Spleen (tissue), 11 donors: ENCODE data around the gene PDE1C. TPM values are rescaled to one million over a fixed set of nuclear protein-coding genes. Genes with fewer than 3 reads are reported as not detected.

Source experiments
- DNase-seq: peaks from one replicate; pipeline ENCODE4 v3.0.0-alpha.2; 2020
- H3K27ac ChIP-seq, 8 donors: fragments of 200-600 bp; sonication (generic) in 7 of 8; 1 replicate in 4 of 8; 2 replicates in 4 of 8; pipeline versions ENCODE4 v1.5.0 to v1.8.0; 2016 to 2021; ENCODE audit warnings: inconsistent platforms in 4 of 8, mild to moderate bottlenecking in 4 of 8, moderate library complexity in 1 of 8
- H3K27me3 ChIP-seq, 7 donors: fragments of 200-600 bp; sonication (generic) in 6 of 7; replicated peaks in 1 of 7; 1 replicate in 4 of 7; 2 replicates in 3 of 7; pipeline versions ENCODE4 v1.5.0 to v1.8.0; 2016 to 2021; ENCODE audit warnings: inconsistent platforms in 3 of 7, mild to moderate bottlenecking in 1 of 7
- H3K36me3 ChIP-seq, 6 donors: fragments of 200-600 bp; sonication (generic) in 5 of 6; 1 replicate in 4 of 6; 2 replicates in 2 of 6; pipeline versions ENCODE4 v1.5.0 to v1.8.0; 2016 to 2021; ENCODE audit warnings: inconsistent platforms in 2 of 6
- H3K4me1 ChIP-seq, 6 donors: fragments of 200-600 bp; sonication (generic) in 5 of 6; 1 replicate in 3 of 6; 2 replicates in 3 of 6; pipeline versions ENCODE4 v1.5.0 to v1.8.0; 2016 to 2021; ENCODE audit warnings: inconsistent platforms in 3 of 6
- H3K4me3 ChIP-seq, 8 donors: fragments of 200-600 bp; sonication (generic) in 7 of 8; 1 replicate in 4 of 8; 2 replicates in 4 of 8; pipeline versions ENCODE4 v1.5.0 to v1.8.0; 2016 to 2021; ENCODE audit warnings: inconsistent platforms in 4 of 8, mild to moderate bottlenecking in 4 of 8, moderate library complexity in 2 of 8
- H3K9me3 ChIP-seq, 8 donors: fragments of 200-600 bp; sonication (generic) in 7 of 8; 1 replicate in 4 of 8; 2 replicates in 4 of 8; pipeline versions ENCODE4 v1.5.0 to v1.8.0; 2016 to 2021; ENCODE audit warnings: inconsistent platforms in 4 of 8
- POLR2A ChIP-seq, 3 donors: fragments of 450-650 bp; IDR thresholded peaks; one replicate each; pipeline ENCODE4 v1.5.1; 2017; ENCODE audit warnings: antibody characterized with exemption in 3 of 3, mild to moderate bottlenecking in 1 of 3
- POLR2AphosphoS5 ChIP-seq, 3 donors: sonication (generic); formaldehyde crosslinking; IDR thresholded peaks; one replicate each; pipeline ENCODE4 v1.5.1; 2017; ENCODE audit warnings: antibody characterized with exemption in 3 of 3
- WGBS, 5 donors: extraction: QIAGEN DNeasy Blood & Tissue Kit in 3 of 5; methylation state at CpG; one replicate each; pipeline versions ENCODE4 v1.1.5 to v1.1.7; 2013 to 2018; 5-methylcytosine and 5-hydroxymethylcytosine counted together
- intact Hi-C: fragments of 100-400 bp; cut with DNase I; formaldehyde crosslinking; loops from one replicate; pipeline ENCODE4 v1.15.0; 2023; ENCODE audit warnings: low total_unique reads
- polyA plus RNA-seq, 3 donors: library from polyadenylated mRNA; stranded (reverse); fragments of 200-250 nt; gene quantifications; one replicate each; pipeline ENCODE4 v1.2.1, GENCODE V29; 2013
- total RNA-seq, 7 donors: library from RNA; depleted of rRNA in 3 of 7; stranded (reverse); fragments of >200 nt in 3 of 7; fragmentation: NEBNext Ultra II Directional in 4 of 7; extraction: Animal tissue kit (Norgen Biotek cat#: 25700) in 4 of 7; gene quantifications; one replicate each; pipeline versions ENCODE4 v1.1.0 to v1.2.1, GENCODE V29; 2016 to 2021
- TF ChIP-seq, protein P1 (sequence below), 11 experiments: fragments of 200-600 bp in 7 of 11; fragments of 450-650 bp in 4 of 11; sonication (generic) in 4 of 11; IDR thresholded peaks in 8 of 11; conservative IDR thresholded peaks in 3 of 11; 1 replicate in 7 of 11; 2 replicates in 4 of 11; pipeline versions ENCODE4 v1.4.0 to v1.8.0; 2016 to 2021; ENCODE audit warnings: antibody characterized with exemption in 11 of 11, inconsistent platforms in 4 of 11, mild to moderate bottlenecking in 1 of 11
- donor health status: healthy with polysubstance abuse.
- donor health status: DM: no; HTN: no; CAD: no; lungs with moderate emphysema.
- donor health status: DM: no; HTN: no; CAD: no.
- donor health status: Bipolar disorder and iron deficiency.
- donor health status: healthy.
- donor health status: DM: no; HTN: no; CAD: no.
- donor health status: DM: yes; HTN: yes; CAD: no.

The PDE1C gene
- total and polyA plus RNA-seq, 10 donors: 0.53 to 3.3 (median 1.6) TPM

DNA sequence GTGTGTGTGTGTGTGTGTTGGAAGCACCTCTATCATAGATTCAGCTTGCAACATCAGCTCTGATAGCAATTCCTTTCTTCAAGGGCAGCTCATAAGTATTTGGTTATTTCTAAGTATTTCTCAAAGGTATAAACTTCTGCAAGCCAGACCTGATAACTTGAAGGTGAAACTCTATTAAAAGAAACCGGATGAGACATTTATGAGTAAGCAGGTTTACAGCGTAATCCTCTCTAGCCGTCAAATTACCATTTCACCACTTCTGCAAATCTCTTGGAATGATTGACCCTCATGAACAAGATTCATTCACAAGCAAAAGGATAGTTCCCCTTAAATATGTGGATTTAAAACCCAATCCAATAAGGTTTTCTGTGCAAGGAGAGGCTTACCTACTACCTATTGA, 23.1 kb downstream of the PDE1C start:
- no peak for TF ChIP-seq POLR2AphosphoS5 (IDR thresholded peaks at IDR 0.05)
- TF ChIP-seq, protein P1, sequence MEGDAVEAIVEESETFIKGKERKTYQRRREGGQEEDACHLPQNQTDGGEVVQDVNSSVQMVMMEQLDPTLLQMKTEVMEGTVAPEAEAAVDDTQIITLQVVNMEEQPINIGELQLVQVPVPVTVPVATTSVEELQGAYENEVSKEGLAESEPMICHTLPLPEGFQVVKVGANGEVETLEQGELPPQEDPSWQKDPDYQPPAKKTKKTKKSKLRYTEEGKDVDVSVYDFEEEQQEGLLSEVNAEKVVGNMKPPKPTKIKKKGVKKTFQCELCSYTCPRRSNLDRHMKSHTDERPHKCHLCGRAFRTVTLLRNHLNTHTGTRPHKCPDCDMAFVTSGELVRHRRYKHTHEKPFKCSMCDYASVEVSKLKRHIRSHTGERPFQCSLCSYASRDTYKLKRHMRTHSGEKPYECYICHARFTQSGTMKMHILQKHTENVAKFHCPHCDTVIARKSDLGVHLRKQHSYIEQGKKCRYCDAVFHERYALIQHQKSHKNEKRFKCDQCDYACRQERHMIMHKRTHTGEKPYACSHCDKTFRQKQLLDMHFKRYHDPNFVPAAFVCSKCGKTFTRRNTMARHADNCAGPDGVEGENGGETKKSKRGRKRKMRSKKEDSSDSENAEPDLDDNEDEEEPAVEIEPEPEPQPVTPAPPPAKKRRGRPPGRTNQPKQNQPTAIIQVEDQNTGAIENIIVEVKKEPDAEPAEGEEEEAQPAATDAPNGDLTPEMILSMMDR (IDR thresholded peaks at IDR 0.05 in 8 of 11, conservative IDR thresholded peaks at IDR 0.05 in 3 of 11): no peak
- TF ChIP-seq POLR2A (IDR thresholded peaks at IDR 0.05): no peak
- Histone ChIP-seq H3K27ac (no peak overlapping the region), H3K4me3 (no peak overlapping the region), H3K36me3 (no peaks in the 10 kb centered on the region), H3K4me1 (no peaks in the 10 kb centered on the region), H3K27me3 (no peaks in the 10 kb centered on the region), H3K9me3 (no peaks in the 10 kb centered on the region)
- intact Hi-C loops: no loop called here
- WGBS, 5 donors: 78 to 86% (median 82%) methylated on average over 3 of the region's 3 CpGs
- DNase-seq: no peak

DNA sequence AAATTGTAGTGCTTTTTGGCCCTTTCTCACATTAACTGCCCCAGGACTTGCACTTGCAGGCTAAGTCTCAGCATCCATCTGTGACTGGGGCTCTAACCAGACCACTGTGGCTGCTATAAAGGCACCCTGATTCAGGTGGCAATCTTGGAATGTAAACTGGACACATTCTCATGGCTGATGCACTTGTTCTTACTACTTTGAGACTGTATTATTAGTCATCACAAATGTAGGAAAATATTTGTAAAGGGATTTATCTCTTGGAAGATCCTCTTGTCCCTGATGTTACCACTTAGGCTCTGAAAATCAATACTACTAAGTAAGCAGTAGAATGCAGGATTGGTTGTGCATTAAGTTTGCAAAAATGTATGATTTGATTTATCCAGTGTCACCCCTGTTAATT, 25.0 kb downstream of the PDE1C start:
- DNase-seq: no peak
- no peaks in the 10 kb centered on the region for H3K36me3 ChIP-seq
- TF ChIP-seq POLR2A (IDR thresholded peaks at IDR 0.05) (no peak), POLR2AphosphoS5 (IDR thresholded peaks at IDR 0.05) (no peak)
- TF ChIP-seq, protein P1 (IDR thresholded peaks at IDR 0.05 in 8 of 11, conservative IDR thresholded peaks at IDR 0.05 in 3 of 11): no peak
- no peak overlapping the region for H3K27ac ChIP-seq
- no peak overlapping the region for H3K4me3 ChIP-seq
- no peaks in the 10 kb centered on the region for H3K4me1 ChIP-seq
- no peaks in the 10 kb centered on the region for H3K9me3 ChIP-seq
- no peaks in the 10 kb centered on the region for H3K27me3 ChIP-seq
- intact Hi-C loops: no loop called here

DNA sequence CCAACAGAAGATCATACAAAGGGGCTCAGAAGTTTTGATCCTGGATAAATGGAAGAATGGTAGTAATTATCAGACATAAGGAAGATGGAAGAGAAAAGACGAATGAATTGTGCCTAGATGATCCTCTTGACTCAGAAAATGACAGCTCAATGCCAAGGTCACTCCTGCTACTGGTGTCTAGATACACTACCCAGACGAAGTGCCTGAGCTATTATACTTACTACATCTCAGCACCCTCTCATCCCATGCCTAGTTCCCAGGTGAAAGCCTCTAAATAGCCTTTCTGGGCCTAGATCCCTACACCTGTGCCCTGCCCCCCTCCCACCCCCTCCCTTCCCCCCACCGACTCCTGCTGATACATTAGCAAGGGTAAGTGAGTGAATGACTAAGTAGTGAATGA, 25.5 kb downstream of the PDE1C start:
- no peaks in the 10 kb centered on the region for H3K4me1 ChIP-seq
- TF ChIP-seq, protein P1 (IDR thresholded peaks at IDR 0.05 in 8 of 11, conservative IDR thresholded peaks at IDR 0.05 in 3 of 11): no peak
- no peak for TF ChIP-seq POLR2AphosphoS5 (IDR thresholded peaks at IDR 0.05)
- no peak for TF ChIP-seq POLR2A (IDR thresholded peaks at IDR 0.05)
- no peak for DNase-seq
- no peaks in the 10 kb centered on the region for H3K9me3 ChIP-seq
- H3K4me3 ChIP-seq: no peak overlapping the region
- intact Hi-C loops: no loop called here
- H3K27me3 ChIP-seq: no peaks in the 10 kb centered on the region
- WGBS, 5 donors: 63 to 84% (median 72%) methylated on average over 3 of the region's 3 CpGs
- no peak overlapping the region for H3K27ac ChIP-seq
- no peaks in the 10 kb centered on the region for H3K36me3 ChIP-seq

DNA sequence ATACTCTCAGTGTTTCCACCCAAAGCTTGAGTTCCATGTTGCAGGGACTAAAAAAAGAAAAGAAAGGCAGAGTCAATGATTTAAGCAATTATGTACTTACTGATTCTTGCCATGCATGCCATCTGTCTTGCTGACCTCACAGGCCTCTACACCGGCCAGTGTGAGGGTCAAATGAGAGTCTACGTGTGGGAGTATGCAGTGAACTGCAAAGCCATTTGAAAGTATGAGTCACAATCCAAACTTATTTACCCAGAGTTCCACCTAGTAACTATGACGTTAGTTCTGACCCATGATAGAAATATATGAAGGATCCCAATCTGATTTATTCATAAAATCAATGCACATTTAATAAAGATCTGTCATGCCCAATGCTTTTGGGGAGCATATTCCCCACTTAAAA, 26.5 kb downstream of the PDE1C start:
- intact Hi-C loops: no loop called here
- TF ChIP-seq POLR2A (IDR thresholded peaks at IDR 0.05): no peak
- TF ChIP-seq, protein P1 (IDR thresholded peaks at IDR 0.05 in 8 of 11, conservative IDR thresholded peaks at IDR 0.05 in 3 of 11): no peak
- H3K4me3 ChIP-seq: no peak overlapping the region
- H3K27ac ChIP-seq: no peak overlapping the region
- no peaks in the 10 kb centered on the region for H3K36me3 ChIP-seq
- DNase-seq: no peak
- no peaks in the 10 kb centered on the region for H3K27me3 ChIP-seq
- WGBS, 5 donors: 49 to 86% (median 72%) methylated on average over 3 of the region's 3 CpGs
- no peaks in the 10 kb centered on the region for H3K9me3 ChIP-seq
- H3K4me1 ChIP-seq: no peaks in the 10 kb centered on the region
